ENCODE measurements around the gene CCDC74A.
A peak's percentile ranks its signal among the peaks of the same experiment; 100 is the strongest.
"Not testable (repeated sequence)": the region's sequence is repeated elsewhere in the genome, so short reads cannot be mapped to it uniquely, and the experiment has no call there.

CCDC74A gene

DNA sequence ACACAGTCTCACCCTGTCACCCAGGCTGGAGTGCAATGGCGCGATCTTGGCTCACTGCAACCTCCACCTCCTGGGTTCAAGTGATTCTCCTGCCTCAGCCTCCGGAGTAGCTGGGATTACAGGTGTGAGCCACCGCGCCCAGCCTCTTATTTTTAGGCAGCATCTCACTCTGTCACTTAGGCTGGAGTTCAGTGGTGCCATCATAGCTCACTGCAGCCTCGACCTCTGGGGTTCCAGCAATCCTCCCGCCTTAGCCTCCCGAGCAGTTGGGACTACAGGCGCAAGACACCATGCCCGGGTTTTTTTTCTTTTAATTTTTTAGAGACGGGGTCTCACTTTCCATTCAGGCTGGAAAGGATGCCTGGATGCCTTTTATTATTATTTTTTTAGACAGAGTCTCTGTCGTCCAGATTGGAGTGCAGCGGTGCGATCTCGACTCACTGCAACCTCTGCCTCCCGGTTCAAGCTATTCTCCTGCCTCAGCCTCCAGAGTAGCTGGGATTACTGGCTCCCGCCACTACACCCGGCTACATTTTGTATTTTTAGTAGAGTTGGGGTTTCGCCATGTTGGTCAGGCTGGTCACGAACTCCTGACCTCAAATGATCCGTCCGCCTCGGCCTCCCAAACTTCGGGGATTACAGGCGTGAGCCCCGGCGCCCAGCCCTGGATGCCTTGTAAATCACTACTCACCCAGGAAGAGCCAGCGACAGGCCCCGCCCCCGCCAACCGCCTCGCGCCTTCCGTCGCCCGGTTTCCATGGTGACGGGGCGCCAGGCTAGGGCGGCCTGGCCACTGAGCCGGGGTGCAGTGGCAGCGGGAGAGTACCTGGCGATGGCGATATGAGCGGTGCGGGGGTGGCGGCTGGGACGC lies at the start of gene CCDC74A:
TSS of gene CCDC74A (plus strand) at position 758 of the 871 bp plus-strand sequence. CDS start at position 841, 83 bp downstream.
- H3K9me3 ChIP-seq (ENCODE audit: control insufficient read depth in 5 of 5, low read length in 5 of 5); H3K36me3 ChIP-seq (ENCODE audit: control insufficient read depth in 5 of 5, insufficient read depth in 5 of 5, low read length in 5 of 5); H3K9ac ChIP-seq (ENCODE audit: low read length in 5 of 5); H3K27ac ChIP-seq (ENCODE audit: low read depth, low read length); H3K27me3 ChIP-seq (ENCODE audit: control insufficient read depth in 5 of 5, insufficient read depth in 4 of 5, low read length in 5 of 5); H3K4me1 ChIP-seq (ENCODE audit: control insufficient read depth in 5 of 5, insufficient read depth in 5 of 5, low read length in 5 of 5): not testable (repeated sequence)
- peak within 1 kb of the TSS; percentile 22 to 52 (median 40) for H3K4me3 ChIP-seq (ENCODE audit: low read depth in 1 of 5, low read length in 5 of 5)

DNA sequence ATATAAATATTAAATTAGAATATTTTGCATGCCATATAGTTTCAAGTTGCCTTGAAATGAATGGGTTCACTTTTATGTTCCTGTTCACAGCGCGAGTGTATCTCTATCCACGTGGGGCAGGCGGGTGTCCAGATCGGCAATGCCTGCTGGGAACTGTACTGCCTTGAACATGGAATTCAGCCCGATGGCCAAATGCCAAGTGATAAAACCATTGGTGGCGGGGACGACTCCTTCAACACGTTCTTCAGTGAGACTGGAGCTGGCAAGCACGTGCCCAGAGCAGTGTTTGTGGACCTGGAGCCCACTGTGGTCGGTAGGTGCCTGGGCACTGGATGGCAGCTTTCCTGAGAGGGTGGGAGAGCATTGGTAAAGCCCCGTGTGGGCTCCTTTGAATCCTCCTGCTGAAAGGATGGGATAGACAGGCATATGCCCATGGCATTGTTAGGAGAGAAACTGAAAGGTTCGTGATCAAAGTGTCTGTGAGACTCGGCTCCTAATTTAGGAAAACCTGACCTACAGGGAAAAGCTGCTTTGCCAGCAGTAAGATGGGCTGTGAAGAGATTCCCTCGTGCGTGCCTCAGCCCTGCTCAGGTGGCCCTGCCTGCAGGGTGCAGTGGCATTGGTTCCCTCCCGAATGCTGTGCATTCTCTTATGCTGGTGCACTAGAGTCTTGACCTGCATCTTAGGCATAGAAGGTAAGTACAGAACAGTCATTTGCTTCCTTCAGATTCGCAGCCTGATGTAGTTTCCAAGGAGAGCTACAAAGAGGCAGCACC lies 49.4 kb upstream of the CCDC74A start:
- not testable (repeated sequence) for H3K27me3 ChIP-seq (ENCODE audit: control insufficient read depth in 5 of 5, insufficient read depth in 4 of 5, low read length in 5 of 5); H3K9me3 ChIP-seq (ENCODE audit: control insufficient read depth in 5 of 5, low read length in 5 of 5); H3K9ac ChIP-seq (ENCODE audit: low read length in 5 of 5); H3K4me3 ChIP-seq (ENCODE audit: low read depth in 1 of 5, low read length in 5 of 5); H3K27ac ChIP-seq (ENCODE audit: low read depth, low read length); H3K36me3 ChIP-seq (ENCODE audit: control insufficient read depth in 5 of 5, insufficient read depth in 5 of 5, low read length in 5 of 5); H3K4me1 ChIP-seq (ENCODE audit: control insufficient read depth in 5 of 5, insufficient read depth in 5 of 5, low read length in 5 of 5)

DNA sequence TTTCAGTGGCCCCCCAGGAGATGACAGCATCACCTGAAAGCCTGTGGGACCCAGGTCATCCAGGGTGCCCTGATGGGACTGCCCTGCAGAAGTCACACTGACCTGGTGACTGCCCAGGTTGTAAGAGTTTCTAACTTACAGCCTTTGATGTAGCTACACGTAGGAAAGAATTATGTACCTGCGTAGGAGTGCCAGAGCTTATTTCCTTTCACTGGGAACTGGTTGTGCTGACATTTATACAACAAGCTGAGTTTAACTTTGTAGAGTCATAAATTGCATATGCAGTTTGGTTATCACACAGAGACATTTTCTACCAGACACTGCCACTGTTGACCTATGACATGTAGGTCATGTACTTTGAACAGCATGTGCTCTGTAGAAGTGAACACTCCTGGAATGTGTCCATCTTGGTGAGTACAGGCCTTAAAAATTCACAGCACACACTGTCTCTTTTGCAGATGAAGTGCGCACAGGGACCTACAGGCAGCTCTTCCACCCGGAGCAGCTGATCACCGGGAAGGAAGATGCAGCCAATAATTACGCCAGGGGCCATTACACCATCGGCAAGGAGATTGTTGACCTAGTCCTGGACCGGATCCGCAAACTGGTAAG lies 48.7 kb upstream of the CCDC74A start:
- H3K27ac ChIP-seq (ENCODE audit: low read depth, low read length); H3K4me3 ChIP-seq (ENCODE audit: low read depth in 1 of 5, low read length in 5 of 5); H3K27me3 ChIP-seq (ENCODE audit: control insufficient read depth in 5 of 5, insufficient read depth in 4 of 5, low read length in 5 of 5); H3K36me3 ChIP-seq (ENCODE audit: control insufficient read depth in 5 of 5, insufficient read depth in 5 of 5, low read length in 5 of 5); H3K9ac ChIP-seq (ENCODE audit: low read length in 5 of 5); H3K9me3 ChIP-seq (ENCODE audit: control insufficient read depth in 5 of 5, low read length in 5 of 5); H3K4me1 ChIP-seq (ENCODE audit: control insufficient read depth in 5 of 5, insufficient read depth in 5 of 5, low read length in 5 of 5): not testable (repeated sequence)

DNA sequence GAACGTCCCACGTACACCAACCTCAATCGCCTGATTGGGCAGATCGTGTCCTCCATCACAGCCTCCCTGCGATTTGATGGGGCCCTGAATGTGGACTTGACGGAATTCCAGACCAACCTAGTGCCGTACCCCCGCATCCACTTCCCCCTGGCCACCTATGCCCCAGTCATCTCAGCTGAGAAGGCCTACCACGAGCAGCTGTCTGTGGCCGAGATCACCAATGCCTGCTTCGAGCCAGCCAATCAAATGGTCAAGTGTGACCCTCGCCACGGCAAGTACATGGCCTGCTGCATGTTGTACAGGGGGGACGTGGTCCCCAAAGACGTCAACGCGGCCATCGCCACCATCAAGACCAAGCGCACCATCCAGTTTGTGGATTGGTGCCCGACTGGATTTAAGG lies 47.3 kb upstream of the CCDC74A start:
- not testable (repeated sequence) for H3K27ac ChIP-seq (ENCODE audit: low read depth, low read length); H3K4me1 ChIP-seq (ENCODE audit: control insufficient read depth in 5 of 5, insufficient read depth in 5 of 5, low read length in 5 of 5); H3K4me3 ChIP-seq (ENCODE audit: low read depth in 1 of 5, low read length in 5 of 5); H3K27me3 ChIP-seq (ENCODE audit: control insufficient read depth in 5 of 5, insufficient read depth in 4 of 5, low read length in 5 of 5); H3K9me3 ChIP-seq (ENCODE audit: control insufficient read depth in 5 of 5, low read length in 5 of 5); H3K9ac ChIP-seq (ENCODE audit: low read length in 5 of 5)
- peaks cover 0 to 11% (median 2%) of the 10 kb centered on the region in 5 donors for H3K36me3 ChIP-seq (ENCODE audit: control insufficient read depth in 5 of 5, insufficient read depth in 5 of 5, low read length in 5 of 5)

DNA sequence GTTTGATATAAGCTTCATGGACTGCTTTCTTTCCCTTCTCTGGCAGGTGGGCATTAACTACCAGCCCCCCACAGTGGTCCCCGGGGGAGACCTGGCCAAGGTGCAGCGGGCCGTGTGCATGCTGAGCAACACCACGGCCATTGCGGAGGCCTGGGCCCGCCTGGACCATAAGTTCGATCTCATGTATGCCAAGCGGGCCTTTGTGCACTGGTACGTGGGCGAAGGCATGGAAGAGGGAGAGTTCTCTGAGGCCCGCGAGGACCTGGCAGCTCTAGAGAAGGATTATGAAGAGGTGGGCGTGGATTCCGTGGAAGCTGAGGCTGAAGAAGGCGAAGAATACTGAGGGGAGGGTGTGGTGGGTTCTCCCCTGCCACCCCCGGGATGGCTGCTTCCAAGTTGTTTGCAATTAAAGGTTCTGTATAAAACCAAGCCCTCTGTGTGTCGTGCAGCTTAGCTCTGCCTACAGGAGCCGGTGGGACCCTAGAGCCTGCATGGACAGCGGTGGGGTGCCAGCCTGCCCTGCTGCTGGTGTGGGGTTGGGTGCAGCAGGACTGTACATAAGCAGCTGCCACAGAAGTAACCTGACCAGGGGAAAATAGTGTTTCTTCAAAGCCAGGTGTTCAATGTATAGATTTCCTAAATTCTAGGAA lies 45.1 kb upstream of the CCDC74A start:
- H3K27me3 ChIP-seq (ENCODE audit: control insufficient read depth in 5 of 5, insufficient read depth in 4 of 5, low read length in 5 of 5); H3K4me1 ChIP-seq (ENCODE audit: control insufficient read depth in 5 of 5, insufficient read depth in 5 of 5, low read length in 5 of 5); H3K9me3 ChIP-seq (ENCODE audit: control insufficient read depth in 5 of 5, low read length in 5 of 5); H3K9ac ChIP-seq (ENCODE audit: low read length in 5 of 5); H3K4me3 ChIP-seq (ENCODE audit: low read depth in 1 of 5, low read length in 5 of 5); H3K27ac ChIP-seq (ENCODE audit: low read depth, low read length): not testable (repeated sequence)
- H3K36me3 ChIP-seq (ENCODE audit: control insufficient read depth in 5 of 5, insufficient read depth in 5 of 5, low read length in 5 of 5) = peaks cover 0 to 11% (median 2%) of the 10 kb centered on the region in 5 donors

DNA sequence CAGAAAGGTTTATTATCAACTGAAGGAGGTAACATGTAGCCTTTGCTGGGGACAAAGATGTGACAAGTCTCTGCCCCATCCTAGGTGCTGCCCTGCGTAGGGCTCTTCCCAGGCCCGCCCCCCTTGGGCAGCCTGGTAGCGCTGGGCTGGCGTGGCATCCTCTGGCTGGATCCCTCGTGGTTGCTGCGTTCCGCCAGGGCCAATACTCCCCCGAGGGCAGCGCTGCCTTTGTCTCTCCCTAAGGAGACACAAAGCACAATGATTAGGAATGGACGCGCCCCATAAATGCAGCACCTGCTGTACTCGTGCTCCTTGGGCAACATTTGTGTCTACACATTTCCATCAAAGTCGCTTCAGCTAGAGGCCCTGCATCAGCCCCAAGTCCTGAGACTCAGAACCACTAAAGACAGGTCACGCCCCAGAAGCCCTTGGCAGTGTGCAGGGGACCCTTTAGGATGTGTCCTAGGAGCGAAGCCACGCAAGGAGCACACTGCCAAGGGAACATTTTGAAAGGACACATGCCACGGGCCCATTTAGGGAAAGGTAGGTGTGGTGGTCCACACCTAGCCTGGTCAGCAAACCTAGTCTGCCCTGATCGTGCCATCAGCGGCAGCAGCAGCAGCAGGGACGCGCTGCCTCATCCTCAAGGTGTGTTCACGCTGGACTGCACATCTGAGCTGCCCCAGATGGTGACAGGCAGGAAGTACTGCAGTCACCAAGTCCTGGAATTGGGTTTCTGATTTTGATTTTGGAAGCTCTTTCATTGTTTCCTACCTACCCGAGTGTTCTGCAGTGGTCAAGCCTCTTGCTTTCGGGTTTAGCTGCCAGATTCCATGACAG lies 43.5 kb upstream of the CCDC74A start:
- not testable (repeated sequence) for H3K9me3 ChIP-seq (ENCODE audit: control insufficient read depth in 5 of 5, low read length in 5 of 5); H3K9ac ChIP-seq (ENCODE audit: low read length in 5 of 5); H3K27me3 ChIP-seq (ENCODE audit: control insufficient read depth in 5 of 5, insufficient read depth in 4 of 5, low read length in 5 of 5); H3K27ac ChIP-seq (ENCODE audit: low read depth, low read length); H3K4me1 ChIP-seq (ENCODE audit: control insufficient read depth in 5 of 5, insufficient read depth in 5 of 5, low read length in 5 of 5); H3K4me3 ChIP-seq (ENCODE audit: low read depth in 1 of 5, low read length in 5 of 5)
- peaks cover 0 to 11% (median 2%) of the 10 kb centered on the region in 5 donors for H3K36me3 ChIP-seq (ENCODE audit: control insufficient read depth in 5 of 5, insufficient read depth in 5 of 5, low read length in 5 of 5)

DNA sequence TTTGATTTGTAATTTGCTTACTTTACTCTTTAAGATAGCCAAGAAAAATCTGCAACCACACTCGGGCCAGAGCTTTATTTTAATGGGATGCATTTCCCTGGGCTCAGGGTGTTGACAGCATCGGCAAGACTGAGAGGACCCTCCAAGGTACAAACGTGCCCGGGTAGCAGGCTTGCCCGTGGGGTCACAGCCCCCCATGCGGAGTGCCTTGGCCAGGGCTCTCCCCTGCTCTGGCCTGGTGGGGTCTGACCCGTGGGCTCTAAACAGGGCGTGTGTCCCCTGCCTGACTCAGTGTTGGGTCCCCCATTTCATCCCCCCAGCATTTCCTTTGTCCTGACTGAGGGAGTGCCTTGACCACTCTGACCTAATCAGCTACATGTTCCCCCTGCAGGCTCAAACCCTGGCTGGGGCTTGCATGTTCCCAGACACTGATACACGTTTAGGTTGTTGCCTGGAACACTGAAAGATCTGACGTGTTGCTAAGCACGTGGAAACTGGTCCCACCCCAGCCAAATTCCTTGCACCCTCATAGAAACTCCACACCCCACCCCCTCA lies 42.7 kb upstream of the CCDC74A start:
- H3K27me3 ChIP-seq (ENCODE audit: control insufficient read depth in 5 of 5, insufficient read depth in 4 of 5, low read length in 5 of 5); H3K9me3 ChIP-seq (ENCODE audit: control insufficient read depth in 5 of 5, low read length in 5 of 5); H3K27ac ChIP-seq (ENCODE audit: low read depth, low read length); H3K4me1 ChIP-seq (ENCODE audit: control insufficient read depth in 5 of 5, insufficient read depth in 5 of 5, low read length in 5 of 5); H3K4me3 ChIP-seq (ENCODE audit: low read depth in 1 of 5, low read length in 5 of 5); H3K9ac ChIP-seq (ENCODE audit: low read length in 5 of 5): not testable (repeated sequence)
- peaks cover 0 to 11% (median 2%) of the 10 kb centered on the region in 5 donors for H3K36me3 ChIP-seq (ENCODE audit: control insufficient read depth in 5 of 5, insufficient read depth in 5 of 5, low read length in 5 of 5)

DNA sequence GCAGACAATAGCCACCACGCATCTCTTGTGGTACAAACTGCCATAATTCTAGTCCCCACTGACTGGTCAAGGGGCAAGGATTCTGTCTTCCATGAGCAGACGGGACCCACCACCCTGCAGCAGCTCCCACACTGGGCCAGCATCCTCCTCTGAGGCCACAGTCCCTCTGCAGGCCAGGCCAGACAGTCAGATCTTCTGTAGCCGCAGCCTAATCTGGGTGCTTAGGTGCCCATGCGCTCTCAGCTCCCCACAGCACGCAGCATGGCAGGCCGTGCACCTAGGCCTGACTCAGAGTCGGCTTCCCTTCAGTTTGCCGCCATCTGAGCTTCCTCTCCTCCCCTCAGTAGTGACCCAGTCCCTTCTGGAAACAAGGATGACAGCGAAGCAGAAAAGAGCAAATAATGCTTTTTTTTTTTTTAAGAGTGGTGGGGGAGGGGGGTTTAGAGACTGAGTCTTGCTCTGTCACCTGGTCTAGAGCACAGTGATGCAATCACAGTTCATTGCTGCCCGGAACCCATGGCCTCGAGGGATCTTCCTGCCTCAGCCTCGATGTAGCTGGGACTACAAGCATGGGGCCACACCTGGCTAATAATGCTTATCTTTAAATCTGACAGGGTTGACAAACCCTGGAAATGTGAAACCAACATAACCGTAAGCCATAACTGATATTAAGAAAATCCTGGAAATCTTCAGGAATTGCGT lies 41.3 kb upstream of the CCDC74A start:
- H3K9me3 ChIP-seq (ENCODE audit: control insufficient read depth in 5 of 5, low read length in 5 of 5); H3K27ac ChIP-seq (ENCODE audit: low read depth, low read length); H3K4me3 ChIP-seq (ENCODE audit: low read depth in 1 of 5, low read length in 5 of 5); H3K4me1 ChIP-seq (ENCODE audit: control insufficient read depth in 5 of 5, insufficient read depth in 5 of 5, low read length in 5 of 5); H3K27me3 ChIP-seq (ENCODE audit: control insufficient read depth in 5 of 5, insufficient read depth in 4 of 5, low read length in 5 of 5); H3K9ac ChIP-seq (ENCODE audit: low read length in 5 of 5): not testable (repeated sequence)
- peaks cover 0 to 11% (median 2%) of the 10 kb centered on the region in 5 donors for H3K36me3 ChIP-seq (ENCODE audit: control insufficient read depth in 5 of 5, insufficient read depth in 5 of 5, low read length in 5 of 5)
